Raji (cell line): ENCODE data around the gene BRAP.

Experiments
- POLR2A ChIP-seq: IDR thresholded peaks from 2 replicates; pipeline ENCODE4 v1.6.1; 2011; ENCODE audit warnings: low read depth, low read length, control low read depth; ENCODE audit not compliant: insufficient read depth

BRAP gene

GRCh38 chr12:111686574-111687105 lies 884 bp upstream of the BRAP start:
- no peak for TF ChIP-seq POLR2A

GRCh38 chr12:111685322-111685810 lies 390 bp downstream of the BRAP start:
- TF ChIP-seq POLR2A = no peak

GRCh38 chr12:111677186-111677585 lies 8.6 kb downstream of the BRAP start:
- no peak for TF ChIP-seq POLR2A

GRCh38 chr12:111673503-111673902 lies 12.3 kb downstream of the BRAP start:
- TF ChIP-seq POLR2A = no peak

- no peak for TF ChIP-seq POLR2A
These were observed 12.9 kb downstream of the BRAP start for GRCh38 chr12:111672822-111673381.

GRCh38 chr12:111664961-111665865 lies 20.5 kb downstream of the BRAP start:
- no peak for TF ChIP-seq POLR2A

- no peak for TF ChIP-seq POLR2A
These were observed 21.3 kb downstream of the BRAP start for GRCh38 chr12:111664499-111664898.

- no peak for TF ChIP-seq POLR2A
These were observed 29.7 kb downstream of the BRAP start for GRCh38 chr12:111656016-111656415.

- TF ChIP-seq POLR2A = no peak
These were observed 30.4 kb downstream of the BRAP start for GRCh38 chr12:111655356-111655755.

- no peak for TF ChIP-seq POLR2A
These were observed 32.2 kb downstream of the BRAP start for GRCh38 chr12:111653596-111653995.

- no peak for TF ChIP-seq POLR2A
These were observed 34.8 kb downstream of the BRAP start for GRCh38 chr12:111650912-111651311.

- TF ChIP-seq POLR2A = no peak
These were observed 40.3 kb downstream of the BRAP start for GRCh38 chr12:111645433-111645832.

GRCh38 chr12:111643427-111643826 lies 42.3 kb downstream of the BRAP start:
- TF ChIP-seq POLR2A = no peak

- no peak for TF ChIP-seq POLR2A
These were observed 42.9 kb downstream of the BRAP start for GRCh38 chr12:111642681-111643426.

GRCh38 chr12:111640506-111640905 lies 45.2 kb downstream of the BRAP start:
- TF ChIP-seq POLR2A = no peak
